ENCODE results near the gene GTF2H4. TPM values are rescaled to one million over a fixed set of nuclear protein-coding genes. Genes with fewer than 3 reads are reported as not detected.

GTF2H4 gene
- total and polyA plus RNA-seq, 2 of the 8 experiments (the other 6 are each of a cell fraction or from before 2014, with no cell fraction given): 42.3 to 53.4 TPM

GRCh38 chr6:30930506-30930905 is 22.5 kb downstream of the GTF2H4 start (continued):
- TF ChIP-seq SIN3A (conservative IDR thresholded peaks at IDR 0.05 in 1 of 2, IDR thresholded peaks at IDR 0.05 in 1 of 2; ENCODE audit: low read depth in 1 of 2, low read length in 2 of 2): no peak
- TF ChIP-seq SP4 (IDR thresholded peaks at IDR 0.05; ENCODE audit: low read length): no peak
- no peak for TF ChIP-seq BRCA1 (IDR thresholded peaks at IDR 0.05; ENCODE audit: low read depth, low read length)
- no peak for TF ChIP-seq POLR2AphosphoS5 (IDR thresholded peaks at IDR 0.05; ENCODE audit: low read depth, low read length)

All from H1 (cell line).